Neural progenitor cell (in vitro differentiated cells): Measurements from ENCODE around the gene GPR183.

Experiments
- EZH2 ChIP-seq: fragments of 200-600 bp; sonication (generic); IDR thresholded peaks from 2 replicates; pipeline ENCODE4 v1.6.1; 2017; ENCODE audit warnings: antibody characterized with exemption, mild to moderate bottlenecking, moderate library complexity
- EZH2phosphoT487 ChIP-seq: fragments of 200-600 bp; sonication (generic); IDR thresholded peaks from 2 replicates; pipeline ENCODE4 v1.6.1; 2017; ENCODE audit warnings: antibody characterized with exemption

GRCh38 chr13:99258946-99259345 is 48.3 kb downstream of the GPR183 start:
- TF ChIP-seq EZH2 (no peak), EZH2phosphoT487 (no peak)
